Stomach (tissue), 4 donors: Measurements from ENCODE around the gene GLUL.

ENCODE experiments used
- CTCF ChIP-seq, 7 experiments: fragments of 450-650 bp in 4 of 7; fragments of 200-600 bp in 3 of 7; sonication (generic) in 3 of 7; IDR thresholded peaks; one replicate each; pipeline ENCODE4 v1.5.1; 2016 to 2019; ENCODE audit warnings: antibody characterized with exemption in 7 of 7, control low read depth in 2 of 7, mild to moderate bottlenecking in 1 of 7
- EP300 ChIP-seq: sonication (generic); formaldehyde crosslinking; IDR thresholded peaks from one replicate; pipeline ENCODE4 v1.6.1; 2017; ENCODE audit warnings: antibody characterized with exemption
- POLR2A ChIP-seq, 4 donors: fragments of 450-650 bp; IDR thresholded peaks; one replicate each; pipeline ENCODE4 v1.6.1; 2016; ENCODE audit warnings: antibody characterized with exemption in 4 of 4, control low read depth in 2 of 4, mild to moderate bottlenecking in 1 of 4, moderate library complexity in 1 of 4
- POLR2AphosphoS5 ChIP-seq, 3 donors: sonication (generic); formaldehyde crosslinking; IDR thresholded peaks; one replicate each; pipeline ENCODE4 v1.6.1; 2016; ENCODE audit warnings: antibody characterized with exemption in 3 of 3

DNA sequence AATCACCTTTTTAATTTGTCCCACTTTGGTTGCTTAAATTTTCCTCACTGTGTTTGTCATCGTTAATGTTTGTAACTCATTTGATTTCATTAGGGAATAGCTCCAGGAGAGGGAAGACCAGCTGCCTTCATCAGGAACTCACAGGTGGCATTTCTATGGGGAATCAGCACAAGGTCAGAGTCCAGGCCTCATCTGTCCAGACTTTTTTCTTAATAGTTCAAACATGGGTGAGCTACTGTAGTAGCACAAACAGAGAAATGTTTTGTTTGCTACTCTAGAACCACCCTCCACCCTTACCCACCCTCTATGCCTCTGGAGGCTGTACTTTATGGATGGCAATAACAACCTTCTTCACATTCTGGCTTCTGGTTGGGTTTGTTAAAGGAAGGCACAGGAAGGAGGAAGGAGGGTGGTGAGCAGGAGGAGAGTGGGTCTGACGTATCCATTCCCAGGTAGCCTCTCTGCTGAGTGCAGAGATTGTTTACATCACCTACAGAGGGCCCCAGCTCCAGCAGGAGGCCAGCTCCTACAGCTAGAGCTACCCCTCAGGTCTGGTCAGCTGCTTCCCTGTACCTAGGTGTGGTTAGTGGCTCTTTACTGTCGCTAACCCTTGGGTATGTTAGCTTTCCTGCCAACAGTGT is 17.0 kb upstream of the GLUL start:
- TF ChIP-seq CTCF (IDR thresholded peaks at IDR 0.05) (no peak), POLR2A (IDR thresholded peaks at IDR 0.05) (no peak), EP300 (no peak), POLR2AphosphoS5 (IDR thresholded peaks at IDR 0.05) (no peak)
